NCI-H345 (cell line): ENCODE results near the gene DYNLT4.
"Not testable (repeated sequence)": the region's sequence is repeated elsewhere in the genome, so short reads cannot be mapped to it uniquely, and the experiment has no call there.

Source experiments
- DNase-seq: peaks from one replicate; lab custom pipeline; 2025; lab: John Stamatoyannopoulos, UW

The DYNLT4 gene

DNA sequence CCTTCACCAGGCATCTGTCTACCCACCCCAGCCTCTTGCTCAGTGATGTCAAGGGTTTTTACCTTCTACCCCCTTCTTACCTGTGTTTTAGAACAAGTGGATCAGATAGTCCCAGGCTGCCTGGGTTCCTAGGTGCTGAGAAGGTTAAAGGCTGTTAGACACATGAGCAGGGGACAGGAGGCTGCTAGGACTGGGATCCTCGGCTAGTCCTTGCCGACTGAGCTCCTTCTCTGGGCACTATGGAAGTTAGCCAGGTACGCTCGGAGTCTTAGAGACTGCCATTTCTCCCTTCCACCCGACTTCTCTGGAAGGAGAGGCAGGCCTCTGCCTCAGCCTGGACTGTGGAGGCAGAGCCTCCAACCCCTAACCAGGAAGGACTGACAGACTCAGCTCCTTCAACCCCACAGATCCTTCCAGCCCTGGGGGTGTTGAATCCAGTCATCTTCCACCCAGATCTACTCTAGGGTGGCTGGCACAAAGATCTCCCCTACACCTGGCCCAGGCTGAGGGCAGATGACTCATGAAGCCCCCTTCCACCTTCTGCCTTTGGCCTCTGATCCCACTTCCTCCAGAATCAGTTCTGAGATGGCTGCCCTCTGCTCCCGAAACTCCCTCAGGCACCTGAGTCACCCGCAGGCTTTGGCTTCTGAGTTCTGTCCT is at the start of gene DYNLT4:
DYNLT4 (minus strand) TSS at position 648 of the 660 bp plus-strand sequence. CDS start 683 bp downstream, outside the sequence.
- no peak for DNase-seq

- DNase-seq = no peak
Observed at GRCh38 chr1:44855742-44856141, 48.6 kb upstream of the DYNLT4 start.

DNA sequence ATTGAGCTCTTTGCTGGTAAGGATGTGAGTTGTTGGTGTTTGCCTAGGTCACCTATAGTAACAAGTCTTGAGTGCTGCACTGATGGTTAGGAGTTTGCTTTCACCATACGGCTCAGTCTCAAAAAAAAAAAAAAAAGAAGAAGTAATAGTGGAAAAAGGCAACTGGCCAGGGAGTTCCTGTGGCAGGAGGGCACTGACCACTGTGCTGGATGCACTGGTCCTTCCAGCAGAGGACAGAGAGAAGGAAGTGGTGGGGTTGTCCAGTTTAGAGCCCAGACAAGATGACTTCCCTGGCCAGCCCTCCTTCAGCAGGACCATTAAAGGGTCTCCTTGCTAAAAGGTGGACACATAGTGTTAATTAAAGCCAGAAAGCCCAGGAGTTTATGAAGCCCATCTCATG is 47.8 kb upstream of the DYNLT4 start:
- no peak for DNase-seq

DNA sequence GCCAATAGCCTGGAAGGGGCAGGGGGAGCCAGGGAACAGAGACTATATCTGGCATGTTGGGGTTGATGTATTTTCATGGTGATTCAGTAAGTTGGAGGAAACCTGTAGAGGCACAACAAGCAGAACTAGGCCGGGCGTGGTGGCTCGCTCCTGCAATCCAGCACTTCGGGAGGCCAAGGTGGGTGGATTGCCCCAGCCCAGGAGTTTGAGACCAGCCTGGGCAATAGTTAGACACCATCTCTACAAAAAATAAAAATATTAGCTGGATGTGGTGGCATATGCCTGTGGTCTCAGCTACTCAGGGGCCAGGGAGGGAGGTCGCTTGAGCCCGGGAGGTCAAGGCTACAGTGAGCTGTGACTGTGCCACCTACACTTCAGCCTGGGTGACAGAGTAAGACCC is 46.0 kb upstream of the DYNLT4 start:
- DNase-seq = no peak

DNA sequence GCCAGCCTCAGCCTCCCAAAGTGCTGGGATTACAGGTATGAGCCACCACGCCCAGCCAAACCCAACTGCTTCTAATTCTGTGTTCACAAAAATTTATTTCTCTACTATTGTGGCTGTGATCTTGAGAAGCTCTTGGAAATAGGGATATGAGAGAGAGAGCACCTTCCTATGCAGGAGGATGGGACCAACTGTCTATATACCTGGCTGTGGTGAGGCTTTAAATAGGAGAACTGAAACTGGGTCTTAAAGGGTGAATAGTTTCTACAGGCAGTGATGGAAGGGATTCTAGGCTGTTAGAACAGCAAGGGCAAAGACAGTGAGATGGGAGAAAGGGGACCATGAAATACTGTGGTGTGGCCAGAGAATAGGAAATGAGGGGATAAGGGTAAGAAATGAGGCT is 44.2 kb upstream of the DYNLT4 start:
- DNase-seq = no peak

- no peak for DNase-seq
Observed at GRCh38 chr1:44849575-44850132, 42.5 kb upstream of the DYNLT4 start.

DNA sequence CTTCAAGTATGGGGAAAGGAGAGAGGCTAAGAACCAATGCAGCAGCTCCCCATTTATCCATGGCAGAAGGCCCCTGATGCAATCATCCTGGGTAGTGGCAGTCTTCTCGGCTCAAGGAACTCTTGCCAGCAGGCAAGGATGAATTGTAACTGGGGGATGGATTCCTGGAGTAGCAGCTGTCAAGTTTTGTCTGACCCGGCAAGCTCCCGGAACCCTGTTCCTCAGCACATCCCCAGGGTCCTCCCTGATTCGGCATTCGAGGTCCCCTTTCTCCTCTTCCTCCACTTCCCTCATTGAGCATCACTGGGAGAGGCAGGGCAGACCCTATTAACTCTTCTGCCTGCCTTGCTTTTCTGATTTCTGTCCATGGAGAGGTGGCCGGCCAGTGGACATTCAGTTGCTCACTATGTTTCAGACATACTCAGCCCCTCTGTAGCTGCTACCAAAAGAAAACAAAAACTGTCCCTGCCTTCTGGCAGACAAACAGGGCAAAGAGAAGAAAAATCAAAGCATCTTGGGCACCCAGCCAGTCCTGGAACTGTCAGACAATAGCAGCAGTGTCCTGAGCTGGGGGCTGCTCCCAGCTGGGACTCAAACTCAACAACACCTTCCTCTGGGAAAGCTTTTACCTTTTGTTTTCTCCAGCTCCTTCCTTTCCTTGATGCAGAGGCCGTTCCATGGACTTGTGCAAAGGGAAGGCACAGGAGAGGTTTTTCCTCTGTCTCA is 41.5 kb upstream of the DYNLT4 start:
- no peak for DNase-seq

DNA sequence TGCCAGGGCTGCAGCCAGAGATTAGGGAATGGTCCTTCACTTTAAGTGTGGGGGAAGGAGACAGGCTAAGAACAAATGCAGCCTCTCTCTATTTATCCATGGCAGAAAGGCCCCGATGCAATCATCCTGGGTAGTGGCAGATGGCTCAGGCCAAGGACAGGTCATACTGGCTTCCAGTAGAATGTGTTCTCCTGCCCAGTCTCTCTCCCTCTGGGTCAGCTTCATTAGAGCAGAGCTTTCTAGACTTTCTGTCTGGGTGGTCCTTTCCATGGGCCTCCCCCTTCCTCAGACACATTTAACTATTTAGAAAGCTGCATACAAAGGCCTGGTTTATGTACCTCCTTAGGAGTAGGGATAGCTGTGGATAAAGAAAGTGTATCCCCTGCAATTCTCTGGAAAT is 40.7 kb upstream of the DYNLT4 start:
- DNase-seq = no peak

GRCh38 chr1:44846985-44847384 is 39.8 kb upstream of the DYNLT4 start:
- no peak for DNase-seq

DNA sequence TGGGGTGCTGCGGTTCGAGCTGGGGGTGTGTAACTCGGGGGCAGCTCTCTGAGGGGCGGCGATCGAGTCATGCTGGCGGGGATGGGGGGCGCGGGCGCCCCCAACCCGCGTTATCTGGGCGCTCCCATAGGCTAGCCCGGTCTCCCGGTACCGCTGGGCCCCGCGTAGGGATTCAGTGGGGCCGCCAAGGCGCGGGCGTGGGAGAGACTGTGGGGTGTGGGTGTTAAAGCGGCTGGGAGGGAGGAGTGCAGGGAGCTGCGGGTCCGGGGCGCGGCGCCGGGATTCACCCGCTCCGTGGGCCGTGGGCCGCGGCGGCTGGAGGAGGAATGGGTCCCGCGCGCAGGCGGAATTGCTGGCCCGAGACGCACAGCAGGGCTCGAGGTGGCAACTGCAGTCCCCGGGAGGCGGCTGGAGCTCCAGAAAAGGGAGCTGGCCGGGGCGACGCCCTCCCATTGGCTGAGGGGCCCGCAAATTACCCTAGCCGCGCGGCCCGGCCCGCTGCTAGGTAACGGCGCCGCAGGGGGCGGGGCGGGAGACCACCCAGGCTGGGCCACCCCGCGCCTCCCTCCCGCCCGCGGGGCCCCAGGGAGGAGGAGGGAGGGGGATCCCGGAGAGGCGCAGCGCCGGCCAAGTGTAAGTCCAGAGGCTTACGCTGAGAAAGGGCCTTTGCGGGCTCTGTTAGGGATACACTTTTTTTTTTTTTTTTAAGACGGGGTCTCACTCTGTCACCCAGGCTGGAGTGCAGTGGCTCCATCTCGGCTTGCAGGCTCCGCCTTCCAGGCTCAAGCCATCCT is 35.9 kb upstream of the DYNLT4 start, which contains the start of gene PTCH2:
PTCH2 (minus strand) TSS at position 392 of the 794 bp plus-strand sequence; CDS start at position 71, 321 bp downstream.
- DNase-seq = peak; percentile 65

- no peak for DNase-seq
Observed at GRCh38 chr1:44842486-44842861, 35.3 kb upstream of the DYNLT4 start.

- no peak for DNase-seq
Observed at GRCh38 chr1:44839576-44839975, 32.4 kb upstream of the DYNLT4 start.

- DNase-seq = not testable (repeated sequence)
Observed at GRCh38 chr1:44838294-44838693, 31.1 kb upstream of the DYNLT4 start.

DNA sequence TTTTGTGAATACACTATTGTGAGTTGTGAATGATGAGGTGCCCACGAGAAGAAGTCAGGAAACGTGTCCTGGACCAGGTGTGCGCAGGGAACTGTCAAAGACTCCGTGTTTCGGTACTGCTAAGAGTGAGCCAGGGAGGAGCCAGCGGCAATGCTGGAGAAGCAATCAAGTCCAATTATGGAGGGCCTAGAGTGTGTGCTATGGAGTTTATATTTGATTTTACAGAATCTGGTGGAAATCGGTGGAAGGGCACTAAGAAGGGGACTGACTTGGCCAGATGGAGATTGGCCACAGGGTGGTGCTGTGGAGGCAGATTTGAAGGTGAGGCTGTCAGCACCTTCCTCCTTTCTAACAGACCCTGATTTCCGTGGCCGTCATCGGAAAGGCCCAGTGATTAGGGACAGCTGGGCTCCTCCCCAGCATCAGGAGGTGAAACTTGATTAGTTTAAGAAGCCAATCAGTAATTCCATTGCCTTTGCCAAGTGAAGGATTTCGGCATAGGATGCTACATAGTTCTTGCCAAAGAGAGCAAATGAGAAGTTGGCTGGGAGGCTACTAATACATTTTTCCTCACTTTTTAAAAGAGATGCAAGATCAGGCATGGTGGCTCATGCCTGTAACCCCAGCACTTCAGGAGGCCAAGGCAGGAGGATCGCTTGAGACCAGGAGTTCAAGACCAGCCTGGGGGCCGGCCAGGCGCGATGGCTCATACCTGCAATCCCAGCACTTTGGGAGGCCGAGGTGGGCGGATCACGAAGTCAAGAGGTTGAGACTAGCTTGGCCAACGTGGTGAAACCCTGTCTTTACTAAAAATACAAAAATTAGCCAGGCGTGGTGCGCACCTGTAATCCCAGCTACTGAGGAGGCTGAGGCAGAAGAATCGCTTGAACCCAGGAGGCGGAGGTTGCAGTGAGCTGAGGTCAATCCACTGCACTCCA is 28.9 kb upstream of the DYNLT4 start:
- DNase-seq = peak; percentile 71

DNA sequence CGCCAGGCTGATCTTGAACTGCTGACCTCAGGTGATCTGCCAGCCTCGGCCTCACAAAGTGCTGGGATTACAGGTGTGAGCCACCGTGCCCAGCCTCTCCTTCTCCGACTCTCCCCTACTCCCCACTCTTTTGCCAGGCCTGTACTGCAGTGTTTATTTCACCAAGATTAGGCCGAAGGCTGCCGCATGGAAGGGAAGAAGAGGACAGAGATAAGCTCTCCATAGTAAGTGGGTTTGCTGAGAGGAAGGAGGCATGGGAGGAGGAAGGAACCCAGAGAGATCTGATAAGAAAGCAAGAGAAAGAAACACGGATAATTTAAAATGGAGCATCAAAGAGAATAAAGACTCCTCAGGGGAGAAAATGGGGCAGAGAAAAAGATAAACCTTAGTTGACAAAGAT is 27.2 kb upstream of the DYNLT4 start:
- DNase-seq = no peak

DNA sequence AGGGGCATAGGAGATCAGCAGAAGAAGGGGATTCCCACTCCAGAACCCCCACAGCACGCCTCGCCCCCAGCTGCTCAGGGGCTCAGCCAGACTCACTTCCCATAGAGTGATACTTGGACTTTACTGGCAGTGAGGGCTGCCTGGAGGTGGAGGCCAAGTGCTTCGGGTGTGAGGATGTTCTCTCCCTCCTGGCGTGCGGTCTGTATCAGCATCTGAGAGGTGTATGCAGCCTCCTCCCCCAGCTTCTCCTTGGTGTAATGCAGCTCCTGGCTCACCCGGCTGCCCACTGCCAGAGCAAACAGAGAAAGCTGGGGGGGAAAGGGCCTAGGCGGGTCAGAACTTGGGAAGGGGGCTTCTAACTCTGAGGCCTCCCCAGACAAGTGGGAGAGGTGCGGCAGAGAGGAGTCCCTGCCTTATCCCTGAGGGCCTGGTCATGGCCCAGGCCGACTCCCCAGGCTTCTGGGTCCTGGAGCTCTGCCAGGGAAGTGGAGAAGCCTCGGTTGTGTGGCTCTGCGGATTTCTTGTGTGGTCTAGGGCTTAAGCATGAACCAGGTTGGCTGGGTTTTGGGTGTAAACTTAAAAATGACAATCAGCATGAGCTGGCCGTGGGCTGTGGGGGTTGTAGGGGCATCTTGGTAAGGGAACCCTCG is 25.0 kb upstream of the DYNLT4 start:
- DNase-seq = peak; percentile 12

DNA sequence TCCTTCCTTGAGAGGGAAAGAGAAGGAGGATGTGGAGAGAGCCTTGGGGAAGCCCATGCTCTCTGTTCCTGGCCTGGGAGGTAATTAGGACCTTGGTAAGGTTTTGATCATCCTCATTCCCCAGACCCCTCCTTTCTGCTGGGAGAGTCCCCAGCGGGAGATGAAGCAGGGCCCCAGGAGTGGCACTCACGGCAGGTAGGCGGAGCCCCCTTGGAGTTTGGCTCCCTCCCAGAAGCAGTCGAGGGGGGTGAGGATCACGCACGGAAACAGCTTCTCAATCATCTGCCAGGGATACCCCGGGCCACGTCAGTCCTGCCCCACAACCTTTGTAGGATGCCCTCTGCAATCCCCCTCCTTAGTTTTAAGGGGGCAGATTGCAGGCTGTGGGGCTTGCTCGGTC is 24.4 kb upstream of the DYNLT4 start:
- DNase-seq = peak; percentile 63

GRCh38 chr1:44830900-44831304 is 23.8 kb upstream of the DYNLT4 start:
- DNase-seq = no peak

DNA sequence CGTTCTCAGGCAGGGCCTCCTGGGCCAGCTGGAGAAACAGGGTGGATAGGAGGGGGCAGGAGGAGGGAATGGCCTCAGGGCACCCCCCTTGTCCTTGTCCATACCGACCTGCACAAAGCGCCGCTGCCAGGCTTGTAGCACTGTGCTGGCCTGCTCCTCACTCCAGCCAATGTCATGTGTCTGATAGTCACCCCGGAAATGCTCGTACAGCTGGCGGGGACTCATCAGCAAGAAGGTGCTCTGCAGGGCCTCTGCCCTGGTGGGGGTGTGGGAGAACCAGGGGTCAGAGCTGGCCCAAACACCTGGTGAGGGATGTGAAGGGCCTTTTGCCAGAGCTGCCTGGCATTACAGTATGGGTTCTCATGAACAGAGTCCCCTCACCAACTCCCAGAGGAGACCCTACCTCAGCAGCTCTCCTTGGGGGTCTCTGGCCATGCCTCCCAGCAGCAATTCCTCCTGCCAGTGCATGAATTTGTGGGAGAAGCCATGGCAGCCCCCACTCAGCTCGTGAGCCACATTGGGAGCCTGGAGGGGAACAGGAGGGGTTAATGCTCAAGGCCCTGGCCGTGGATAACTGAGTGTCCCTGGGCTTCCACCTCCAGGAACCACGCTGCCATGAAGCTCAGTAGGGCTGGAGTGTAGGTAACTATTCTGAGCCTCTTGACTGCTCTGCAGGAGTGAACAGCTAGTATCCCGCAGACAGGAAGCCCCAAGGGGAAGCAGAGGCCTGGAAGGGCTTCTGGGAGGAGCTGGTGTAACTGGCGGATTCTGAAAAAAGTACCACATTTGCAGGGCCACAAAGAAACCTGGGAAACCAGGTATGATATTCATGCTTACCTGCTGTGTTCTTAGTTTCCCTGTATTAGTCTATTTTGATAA is 22.6 kb upstream of the DYNLT4 start:
- DNase-seq = no peak
